B cell (primary cell): ENCODE results near the gene BSG. TPM values are rescaled to one million over a fixed set of nuclear protein-coding genes. Genes with fewer than 3 reads are reported as not detected.

ENCODE experiments used
- ATAC-seq: fragments of 200-7000 bp; cut with Tn5 transposase; one replicate; pipeline ENCODE4 v1.10.0; 2021; ENCODE audit warnings: low read depth, mild to moderate bottlenecking, moderate number of reproducible peaks, moderate library complexity
- CTCF ChIA-PET: fragments of 350-600 bp; sonication (Branson Sonifier 250); formaldehyde crosslinking; loops from one replicate; lab custom pipeline; 2021; ENCODE audit warnings: antibody characterized with exemption, inconsistent platforms; lab: Charles Lee
- POLR2A ChIA-PET: fragments of 350-600 bp; sonication (Branson Sonifier 250); formaldehyde crosslinking; loops from one replicate; lab custom pipeline; 2021; ENCODE audit warnings: antibody characterized with exemption; lab: Charles Lee
- DNase-seq: peaks from one replicate; pipeline ENCODE4 v3.0.0; 2013
- H2AFZ ChIP-seq: 2 replicates; pipeline ENCODE4 v1.6.1; 2012; ENCODE audit warnings: mild to moderate bottlenecking, low read depth, low read length; ENCODE audit not compliant: insufficient read depth, poor library complexity, severe bottlenecking
- H3K27ac ChIP-seq, 2 donors: 1 replicate in 1 of 2; 2 replicates in 1 of 2; pipeline ENCODE4 v1.5.1; 2012 to 2013; ENCODE audit warnings: low read length in 2 of 2, mild to moderate bottlenecking in 2 of 2, moderate library complexity in 1 of 2
- H3K27me3 ChIP-seq, 4 experiments: fragments of 200-600 bp in 1 of 4; sonication (generic) in 1 of 4; replicated peaks in 1 of 4; 1 replicate in 2 of 4; 2 replicates in 2 of 4; pipeline versions ENCODE4 v1.6.1 to v1.7.0; 2013 to 2016; ENCODE audit warnings: low read length in 3 of 4, mild to moderate bottlenecking in 2 of 4, mixed read lengths in 1 of 4, moderate library complexity in 1 of 4; ENCODE audit not compliant: insufficient read depth in 4 of 4, control insufficient read depth in 3 of 4; ENCODE audit errors: control extremely low read depth in 1 of 4
- H3K36me3 ChIP-seq, 2 experiments: replicated peaks in 1 of 2; 1 replicate in 1 of 2; 2 replicates in 1 of 2; pipeline versions ENCODE4 v1.6.1 to v1.7.1; 2013; ENCODE audit warnings: low read length in 1 of 2; ENCODE audit not compliant: insufficient read depth in 2 of 2, control insufficient read depth in 1 of 2; ENCODE audit errors: control extremely low read depth in 1 of 2, extremely low read depth in 1 of 2
- H3K4me1 ChIP-seq, 2 donors: fragments of 200-600 bp in 1 of 2; sonication (generic) in 1 of 2; 1 replicate in 1 of 2; 2 replicates in 1 of 2; pipeline versions ENCODE4 v1.5.1 to v1.6.1; 2013 to 2017; ENCODE audit warnings: low read length in 2 of 2; ENCODE audit not compliant: control insufficient read depth in 2 of 2, insufficient read depth in 2 of 2
- H3K4me2 ChIP-seq: replicated peaks from 2 replicates; pipeline ENCODE3; 2012; ENCODE audit warnings: mild to moderate bottlenecking, low read depth, low read length; ENCODE audit not compliant: poor library complexity, severe bottlenecking
- H3K4me3 ChIP-seq, 5 experiments: fragments of 200-600 bp in 1 of 5; sonication (generic) in 1 of 5; 1 replicate in 3 of 5; 2 replicates in 2 of 5; pipeline versions ENCODE4 v1.5.1 to v1.7.0; 2011 to 2016; ENCODE audit warnings: low read length in 4 of 5, mild to moderate bottlenecking in 4 of 5, low read depth in 2 of 5, control low read depth in 1 of 5, moderate library complexity in 1 of 5; ENCODE audit not compliant: insufficient read depth in 1 of 5; ENCODE audit errors: control extremely low read depth in 1 of 5, extremely low read depth in 1 of 5
- H3K79me2 ChIP-seq: fragments of 200-600 bp; sonication (generic); one replicate; pipeline ENCODE4 v1.6.0; 2016; ENCODE audit warnings: low read length; ENCODE audit not compliant: control insufficient read depth, insufficient read depth
- H3K9ac ChIP-seq: fragments of 200-600 bp; sonication (generic); 2 replicates; pipeline ENCODE4 v1.6.1; 2017; ENCODE audit warnings: mild to moderate bottlenecking, low read length, moderate library complexity
- H3K9me3 ChIP-seq, 3 donors: one replicate each; pipeline versions ENCODE4 v1.6.1 to v1.7.1; 2013; ENCODE audit warnings: low read length in 2 of 3; ENCODE audit not compliant: control insufficient read depth in 2 of 3, insufficient read depth in 1 of 3; ENCODE audit errors: control extremely low read depth in 1 of 3
- H4K20me1 ChIP-seq: 2 replicates; pipeline ENCODE4 v1.6.0; 2012; ENCODE audit warnings: mild to moderate bottlenecking, low read length; ENCODE audit not compliant: insufficient read depth, control insufficient read depth, poor library complexity, severe bottlenecking
- H3K27ac Mint-ChIP-seq: one replicate; pipeline ENCODE4 v1.8.0; 2021; ENCODE audit warnings: mixed read lengths
- H3K27me3 Mint-ChIP-seq: one replicate; pipeline ENCODE4 v1.8.0; 2021; ENCODE audit warnings: mixed read lengths
- H3K4me1 Mint-ChIP-seq: one replicate; pipeline ENCODE4 v1.8.0; 2021; ENCODE audit warnings: mixed read lengths
- H3K4me3 Mint-ChIP-seq: one replicate; pipeline ENCODE4 v1.8.0; 2021; ENCODE audit warnings: mixed read lengths
- H3K9me3 Mint-ChIP-seq: one replicate; pipeline ENCODE4 v1.8.0; 2022; ENCODE audit warnings: mixed read lengths; ENCODE audit not compliant: insufficient read depth
- CTCF ChIP-seq: fragments of 200-600 bp; IDR thresholded peaks from one replicate; pipeline ENCODE4 v1.8.0; 2022; ENCODE audit warnings: antibody characterized with exemption, mild to moderate bottlenecking
- EZH2 ChIP-seq: IDR thresholded peaks from 2 replicates; pipeline ENCODE4 v1.6.1; 2012; ENCODE audit warnings: borderline replicate concordance, low read depth, mild to moderate bottlenecking, moderate library complexity, low read length; ENCODE audit not compliant: insufficient read depth, poor library complexity, severe bottlenecking
- WGBS: methylation state at CpG from one replicate; pipeline ENCODE4 v1.1.5; 2013; ENCODE audit warnings: missing lambda C conversion rate; ENCODE audit not compliant: insufficient coverage; 5-methylcytosine and 5-hydroxymethylcytosine counted together
- intact Hi-C: fragments of 100-400 bp; cut with micrococcal nuclease; formaldehyde crosslinking; loops from one replicate; pipeline ENCODE4 v1.10.0; 2022
- polyA plus RNA-seq: library from polyadenylated mRNA; depleted of rRNA; stranded (reverse); fragments of >200 nt; gene quantifications from 2 replicates; pipeline ENCODE4 v1.2.3, GENCODE V29; 2012
- total RNA-seq, 2 donors: library from RNA; stranded (reverse); fragments of 120-200 nt in 1 of 2; gene quantifications; 1 replicate in 1 of 2; 2 replicates in 1 of 2; pipeline versions ENCODE4 v1.2.3 to v1.2.4, GENCODE V29; 2013 to 2022

The BSG gene
- total and polyA plus RNA-seq, 2 donors (not counting 1 experiment from before 2014, with no cell fraction given): 82.1 to 131 TPM

GRCh38 chr19:572743-573518 lies 535 bp downstream of the BSG start:
- Histone ChIP-seq H3K4me2 (peak overlapping the region; percentile 96), H3K27me3 (no peaks in the 10 kb centered on the region), H4K20me1 (peaks cover 49% of the 10 kb centered on the region), H3K4me1 (peaks cover 19 to 33% of the 10 kb centered on the region in 2 donors), H3K36me3 (no peaks in the 10 kb centered on the region), H2AFZ (peak overlapping the region; percentile 85), H3K9ac (peak overlapping the region; percentile 87), H3K79me2 (peaks cover 55% of the 10 kb centered on the region), H3K9me3 (no peaks in the 10 kb centered on the region), H3K27ac (peak overlapping the region in 1 of 2 donors; percentile 89), H3K4me3 (peak overlapping the region; percentile 55 to 81 (median 79))
- intact Hi-C loops: loop anchor here (1.0 to 5.0 kb wide), 6 partner anchors 16 to 834 kb away; partner anchors contain the start of genes CDC34, DAZAP1, HCN2 and POLRMT
- Mint-ChIP-seq H3K27ac (peak overlapping the region; percentile 88), H3K9me3 (no peaks in the 10 kb centered on the region), H3K4me3 (peak overlapping the region; percentile 90), H3K27me3 (no peaks in the 10 kb centered on the region), H3K4me1 (peaks cover 35% of the 10 kb centered on the region)
- ChIA-PET CTCF (no interaction called here), POLR2A (interaction anchor here (0.6 to 1.8 kb wide), 4 partner anchors 41 to 129 kb away, joined by 3 to 7 read pairs (median 4); partner anchors contain the start of genes CDC34 and TPGS1)
- DNase-seq (no peak), ATAC-seq (no peak)
- under 1% methylated on average over 55 of the region's 55 CpGs for WGBS
- TF ChIP-seq EZH2: no peak
- TF ChIP-seq CTCF: no peak

- ChIA-PET POLR2A (interaction anchor here (0.6 kb wide), 1 partner anchor 128 kb away, joined by 7 read pairs; no protein-coding TSS in a partner anchor), CTCF (no interaction called here)
- Mint-ChIP-seq H3K4me1 (peaks cover 35% of the 10 kb centered on the region), H3K4me3 (peak overlapping the region; percentile 90), H3K27ac (peak overlapping the region; percentile 26), H3K27me3 (no peaks in the 10 kb centered on the region), H3K9me3 (no peaks in the 10 kb centered on the region)
- TF ChIP-seq EZH2 (no peak), CTCF (no peak)
- ATAC-seq: no peak
- intact Hi-C loops: loop anchor here (2.0 to 5.0 kb wide), 2 partner anchors 15 to 834 kb away; partner anchors contain the start of genes DAZAP1 and HCN2
- Histone ChIP-seq H3K4me1 (peaks cover 19 to 33% of the 10 kb centered on the region in 2 donors), H3K27me3 (no peaks in the 10 kb centered on the region), H2AFZ (peak overlapping the region; percentile 12), H3K9me3 (no peaks in the 10 kb centered on the region), H4K20me1 (peaks cover 55% of the 10 kb centered on the region), H3K4me3 (peak overlapping the region; percentile 55 to 81 (median 79)), H3K27ac (peak overlapping the region in 1 of 2 donors; percentile 89), H3K9ac (peak overlapping the region; percentile 87), H3K4me2 (peak overlapping the region; percentile 96), H3K79me2 (peaks cover 60% of the 10 kb centered on the region), H3K36me3 (no peaks in the 10 kb centered on the region)
- 8% methylated on average over 15 of the region's 15 CpGs for WGBS
- no peak for DNase-seq
These were observed 1.1 kb downstream of the BSG start for GRCh38 chr19:573519-573825.
